ENCODE measurements around the gene LRRC75A.
A peak's percentile ranks its signal among the peaks of the same experiment; 100 is the strongest.
"Not testable (repeated sequence)": the region's sequence is repeated elsewhere in the genome, so short reads cannot be mapped to it uniquely, and the experiment has no call there.

Gene LRRC75A

GRCh38 chr17:16468428-16468992 is 23.5 kb downstream of the LRRC75A start:
- DNase-seq = no peak

GRCh38 chr17:16467886-16468285 is 24.1 kb downstream of the LRRC75A start:
- DNase-seq = no peak

GRCh38 chr17:16467044-16467443 is 24.9 kb downstream of the LRRC75A start:
- no peak for DNase-seq

- no peak for DNase-seq
Measured at GRCh38 chr17:16466407-16466806, 25.6 kb downstream of the LRRC75A start.

GRCh38 chr17:16465861-16466338 is 26.1 kb downstream of the LRRC75A start:
- DNase-seq = no peak

- DNase-seq = no peak
Measured at GRCh38 chr17:16465052-16465312, 27.0 kb downstream of the LRRC75A start.

- no peak for DNase-seq
Measured at GRCh38 chr17:16464303-16465051, 27.5 kb downstream of the LRRC75A start.

- peak; percentile 50 for DNase-seq
Measured at GRCh38 chr17:16463358-16464302, 28.4 kb downstream of the LRRC75A start.

- DNase-seq = no peak
Measured at GRCh38 chr17:16462070-16462864, 29.7 kb downstream of the LRRC75A start.

GRCh38 chr17:16461606-16461866 is 30.5 kb downstream of the LRRC75A start:
- DNase-seq = no peak

- DNase-seq = no peak
Measured at GRCh38 chr17:16460796-16461605, 31.0 kb downstream of the LRRC75A start.

GRCh38 chr17:16459855-16460550 is 32.0 kb downstream of the LRRC75A start:
- DNase-seq = no peak

- DNase-seq = no peak
Measured at GRCh38 chr17:16459271-16459670, 32.7 kb downstream of the LRRC75A start.

- no peak for DNase-seq
Measured at GRCh38 chr17:16456742-16457316, 35.2 kb downstream of the LRRC75A start.

GRCh38 chr17:16455997-16456741 is 35.8 kb downstream of the LRRC75A start:
- no peak for DNase-seq

- DNase-seq = no peak
Measured at GRCh38 chr17:16453493-16453851, 38.5 kb downstream of the LRRC75A start.

GRCh38 chr17:16452268-16452667 is 39.7 kb downstream of the LRRC75A start:
- DNase-seq = not testable (repeated sequence)

GRCh38 chr17:16450028-16450427 is 42.0 kb downstream of the LRRC75A start:
- DNase-seq = no peak

GRCh38 chr17:16449121-16449570 is 42.8 kb downstream of the LRRC75A start:
- DNase-seq = no peak

GRCh38 chr17:16448490-16448889 is 43.5 kb downstream of the LRRC75A start:
- no peak for DNase-seq

Measured in NCI-H1105 treated with DMSO at 0.1 percent for 48 hours (cell line).